ENCODE measurements around the gene FBXW10B.
"Not testable (repeated sequence)": the region's sequence is repeated elsewhere in the genome, so short reads cannot be mapped to it uniquely, and the experiment has no call there.

Gene FBXW10B

DNA sequence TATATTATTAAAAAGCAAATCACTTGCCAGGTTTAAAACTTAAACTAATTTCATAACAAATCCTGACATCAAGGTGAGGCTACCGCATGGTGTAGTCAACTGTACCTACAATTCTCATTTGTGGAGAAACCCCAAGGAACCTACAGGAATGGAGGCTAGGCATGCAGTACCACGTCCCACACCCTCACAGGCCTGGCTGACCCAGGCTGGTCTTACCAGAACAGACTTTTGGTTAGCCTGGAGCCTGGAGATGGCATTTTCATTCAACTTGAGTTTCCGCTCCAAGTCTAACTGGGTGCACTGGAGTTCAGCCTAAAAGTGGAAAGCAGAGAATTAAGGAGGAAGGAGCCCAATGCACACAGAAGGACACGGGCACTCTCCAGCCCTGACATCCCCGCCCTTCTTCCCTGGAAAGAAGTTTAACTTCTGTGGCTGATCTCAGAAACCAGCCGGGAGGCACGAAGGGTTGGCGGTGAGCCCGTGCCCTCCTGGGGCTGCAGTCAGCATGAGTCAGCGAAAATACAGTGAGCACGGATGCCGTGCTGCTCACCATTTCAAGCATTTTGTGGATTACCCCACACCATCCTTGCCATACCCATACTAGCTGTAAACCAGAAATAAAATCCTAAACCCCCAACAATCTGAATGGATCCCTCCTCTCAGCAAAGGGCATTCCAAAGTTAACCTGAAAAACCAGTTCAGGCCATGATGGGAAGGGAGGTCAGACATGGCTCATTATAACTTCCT is 23.2 kb upstream of the FBXW10B start:
- H3K4me3 ChIP-seq (ENCODE audit: low read depth, low read length, poor library complexity, severe bottlenecking); H3K27me3 ChIP-seq (ENCODE audit: insufficient read depth, low read length); H3K27ac ChIP-seq (ENCODE audit: low read depth, low read length, poor library complexity, severe bottlenecking); H3F3A ChIP-seq (ENCODE audit: insufficient read depth, low read length); H3K79me2 ChIP-seq (ENCODE audit: insufficient read depth, low read length); H3K4me1 ChIP-seq (ENCODE audit: insufficient read depth, low read length, severe bottlenecking); H3K9ac ChIP-seq (ENCODE audit: low read length); H4K20me1 ChIP-seq (ENCODE audit: insufficient read depth, low read length); H2AFZ ChIP-seq (ENCODE audit: low read length); H3K4me2 ChIP-seq (ENCODE audit: low read length); H3K36me3 ChIP-seq (ENCODE audit: insufficient read depth, low read length); H3K9me2 ChIP-seq (ENCODE audit: low read depth, low read length); H3K9me3 ChIP-seq (ENCODE audit: low read length): not testable (repeated sequence)

DNA sequence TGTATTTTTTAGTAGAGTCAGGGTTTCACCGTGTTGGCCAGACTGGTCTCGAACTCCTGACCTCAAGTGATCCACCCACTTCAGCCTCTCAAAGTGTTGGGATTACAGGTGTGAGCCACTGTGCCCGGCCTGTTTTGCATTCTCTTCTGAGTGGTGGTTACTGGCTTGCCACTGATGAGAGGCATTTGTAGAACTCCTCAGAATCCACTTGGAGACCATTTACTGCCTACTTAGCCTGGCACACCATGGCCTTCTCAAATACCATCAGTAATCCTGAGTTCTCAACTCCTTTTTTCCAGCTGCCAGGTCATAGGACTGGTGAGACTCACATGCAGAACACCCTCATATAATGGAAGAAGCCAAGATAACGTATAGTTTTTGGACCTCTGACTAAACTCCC is 22.5 kb upstream of the FBXW10B start:
- H3K9me3 ChIP-seq (ENCODE audit: low read length); H3K9ac ChIP-seq (ENCODE audit: low read length); H3F3A ChIP-seq (ENCODE audit: insufficient read depth, low read length); H3K4me3 ChIP-seq (ENCODE audit: low read depth, low read length, poor library complexity, severe bottlenecking); H3K79me2 ChIP-seq (ENCODE audit: insufficient read depth, low read length); H2AFZ ChIP-seq (ENCODE audit: low read length); H3K27me3 ChIP-seq (ENCODE audit: insufficient read depth, low read length); H3K27ac ChIP-seq (ENCODE audit: low read depth, low read length, poor library complexity, severe bottlenecking); H3K9me2 ChIP-seq (ENCODE audit: low read depth, low read length); H3K4me2 ChIP-seq (ENCODE audit: low read length); H4K20me1 ChIP-seq (ENCODE audit: insufficient read depth, low read length); H3K4me1 ChIP-seq (ENCODE audit: insufficient read depth, low read length, severe bottlenecking); H3K36me3 ChIP-seq (ENCODE audit: insufficient read depth, low read length): not testable (repeated sequence)

DNA sequence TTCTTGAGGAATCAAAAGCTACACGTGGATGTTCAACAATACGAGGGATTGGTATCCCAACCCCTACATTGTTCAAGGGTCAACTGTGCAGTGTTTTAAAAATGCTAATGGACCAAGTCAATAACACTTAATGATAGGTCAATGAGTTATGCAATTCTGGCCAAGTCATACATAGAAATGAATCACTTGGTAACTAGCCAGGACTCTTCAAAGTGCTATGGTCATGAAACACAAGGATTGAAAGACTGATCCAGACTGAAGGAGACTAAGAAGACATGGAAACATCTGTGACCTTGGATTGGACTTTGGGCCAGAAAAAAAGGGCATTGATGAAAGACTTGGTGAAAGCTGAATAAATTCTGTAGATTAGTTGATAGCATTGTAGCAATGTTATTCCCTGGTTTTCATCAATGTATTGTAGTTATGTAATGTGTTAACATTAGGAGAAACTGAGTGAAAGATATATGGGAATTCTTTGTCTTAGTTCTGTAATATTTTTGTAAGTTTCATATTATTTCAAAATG is 11.5 kb upstream of the FBXW10B start:
- H3K4me3 ChIP-seq (ENCODE audit: low read depth, low read length, poor library complexity, severe bottlenecking); H3K36me3 ChIP-seq (ENCODE audit: insufficient read depth, low read length); H3K9ac ChIP-seq (ENCODE audit: low read length); H3K9me2 ChIP-seq (ENCODE audit: low read depth, low read length); H3K79me2 ChIP-seq (ENCODE audit: insufficient read depth, low read length); H4K20me1 ChIP-seq (ENCODE audit: insufficient read depth, low read length); H3K4me2 ChIP-seq (ENCODE audit: low read length); H3K27me3 ChIP-seq (ENCODE audit: insufficient read depth, low read length); H3K4me1 ChIP-seq (ENCODE audit: insufficient read depth, low read length, severe bottlenecking); H3F3A ChIP-seq (ENCODE audit: insufficient read depth, low read length); H3K27ac ChIP-seq (ENCODE audit: low read depth, low read length, poor library complexity, severe bottlenecking); H3K9me3 ChIP-seq (ENCODE audit: low read length); H2AFZ ChIP-seq (ENCODE audit: low read length): not testable (repeated sequence)

DNA sequence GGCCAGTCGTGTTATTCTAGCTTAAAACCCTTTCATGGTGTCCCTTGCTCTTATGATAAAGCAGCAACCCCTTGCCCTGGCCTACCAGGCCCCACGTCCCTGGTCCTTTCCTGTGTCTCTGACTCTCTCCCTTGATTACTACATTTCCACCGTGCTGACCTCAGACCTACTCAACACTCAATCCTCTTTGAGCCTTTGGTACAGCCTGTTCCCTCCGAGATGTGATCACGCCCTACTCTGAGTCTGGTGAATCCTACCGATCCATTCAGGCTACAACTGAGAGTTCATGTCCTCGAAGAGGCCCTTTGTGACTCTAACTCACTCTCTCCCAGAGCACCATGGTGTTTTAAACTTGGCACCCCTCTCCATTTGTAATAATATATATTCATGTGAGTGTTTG is 10.5 kb upstream of the FBXW10B start:
- H3F3A ChIP-seq (ENCODE audit: insufficient read depth, low read length); H3K9me3 ChIP-seq (ENCODE audit: low read length); H3K79me2 ChIP-seq (ENCODE audit: insufficient read depth, low read length); H3K4me3 ChIP-seq (ENCODE audit: low read depth, low read length, poor library complexity, severe bottlenecking); H3K4me1 ChIP-seq (ENCODE audit: insufficient read depth, low read length, severe bottlenecking); H3K36me3 ChIP-seq (ENCODE audit: insufficient read depth, low read length); H3K27me3 ChIP-seq (ENCODE audit: insufficient read depth, low read length); H3K9ac ChIP-seq (ENCODE audit: low read length); H3K4me2 ChIP-seq (ENCODE audit: low read length); H2AFZ ChIP-seq (ENCODE audit: low read length); H4K20me1 ChIP-seq (ENCODE audit: insufficient read depth, low read length); H3K9me2 ChIP-seq (ENCODE audit: low read depth, low read length); H3K27ac ChIP-seq (ENCODE audit: low read depth, low read length, poor library complexity, severe bottlenecking): not testable (repeated sequence)

DNA sequence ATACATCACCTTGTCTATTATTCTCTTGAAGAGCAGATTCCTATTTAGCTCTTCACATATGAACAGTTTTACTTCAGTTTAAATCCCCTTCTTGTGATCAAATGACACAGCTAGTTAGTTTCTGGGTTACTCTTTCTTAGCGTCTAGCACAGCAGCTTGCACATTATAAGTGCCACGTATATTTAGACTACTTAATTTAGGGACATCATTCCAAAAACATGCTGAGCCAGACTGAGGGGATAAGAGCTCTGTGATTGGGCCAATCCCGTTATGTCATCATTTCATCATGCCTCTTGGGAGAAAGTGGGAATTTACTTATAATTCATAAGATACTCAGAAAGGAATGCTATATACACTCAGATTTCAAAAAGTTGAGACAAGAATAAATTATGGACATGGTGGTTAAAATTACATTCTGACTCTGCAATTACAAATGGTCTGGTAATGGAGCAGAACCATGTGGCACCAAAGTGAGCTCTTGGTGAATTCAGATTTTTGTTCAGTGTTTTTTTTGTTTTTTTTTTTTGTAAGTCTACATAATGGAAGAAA is 4.2 kb upstream of the FBXW10B start:
- H3K9me2 ChIP-seq (ENCODE audit: low read depth, low read length); H3K4me3 ChIP-seq (ENCODE audit: low read depth, low read length, poor library complexity, severe bottlenecking); H3K79me2 ChIP-seq (ENCODE audit: insufficient read depth, low read length); H3K9me3 ChIP-seq (ENCODE audit: low read length); H4K20me1 ChIP-seq (ENCODE audit: insufficient read depth, low read length); H3K36me3 ChIP-seq (ENCODE audit: insufficient read depth, low read length); H2AFZ ChIP-seq (ENCODE audit: low read length); H3K9ac ChIP-seq (ENCODE audit: low read length); H3K27me3 ChIP-seq (ENCODE audit: insufficient read depth, low read length); H3F3A ChIP-seq (ENCODE audit: insufficient read depth, low read length); H3K27ac ChIP-seq (ENCODE audit: low read depth, low read length, poor library complexity, severe bottlenecking); H3K4me1 ChIP-seq (ENCODE audit: insufficient read depth, low read length, severe bottlenecking); H3K4me2 ChIP-seq (ENCODE audit: low read length): not testable (repeated sequence)

DNA sequence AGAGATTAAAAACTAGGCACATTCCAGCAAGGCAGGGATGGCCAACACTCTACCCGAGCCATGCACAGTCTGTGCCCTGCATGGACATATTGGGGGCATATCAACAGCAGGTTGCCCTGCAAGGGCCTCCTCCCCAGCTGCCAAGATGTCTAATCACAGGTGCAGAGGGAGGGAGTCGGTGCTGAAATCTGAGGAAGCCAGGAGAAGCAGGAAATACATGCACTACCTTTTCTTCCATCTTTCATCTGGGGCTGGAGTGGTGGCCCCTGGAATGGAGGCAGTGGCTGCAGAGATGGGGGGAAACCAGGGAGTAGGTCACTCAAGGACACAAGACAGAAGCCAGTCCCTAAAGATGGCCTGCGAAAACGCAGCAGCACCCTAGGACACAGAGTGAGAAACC is 3.8 kb upstream of the FBXW10B start:
- H3K4me3 ChIP-seq (ENCODE audit: low read depth, low read length, poor library complexity, severe bottlenecking); H3K4me2 ChIP-seq (ENCODE audit: low read length); H2AFZ ChIP-seq (ENCODE audit: low read length); H4K20me1 ChIP-seq (ENCODE audit: insufficient read depth, low read length); H3K27me3 ChIP-seq (ENCODE audit: insufficient read depth, low read length); H3K9ac ChIP-seq (ENCODE audit: low read length); H3K9me2 ChIP-seq (ENCODE audit: low read depth, low read length); H3F3A ChIP-seq (ENCODE audit: insufficient read depth, low read length); H3K9me3 ChIP-seq (ENCODE audit: low read length); H3K36me3 ChIP-seq (ENCODE audit: insufficient read depth, low read length); H3K4me1 ChIP-seq (ENCODE audit: insufficient read depth, low read length, severe bottlenecking); H3K27ac ChIP-seq (ENCODE audit: low read depth, low read length, poor library complexity, severe bottlenecking); H3K79me2 ChIP-seq (ENCODE audit: insufficient read depth, low read length): not testable (repeated sequence)

DNA sequence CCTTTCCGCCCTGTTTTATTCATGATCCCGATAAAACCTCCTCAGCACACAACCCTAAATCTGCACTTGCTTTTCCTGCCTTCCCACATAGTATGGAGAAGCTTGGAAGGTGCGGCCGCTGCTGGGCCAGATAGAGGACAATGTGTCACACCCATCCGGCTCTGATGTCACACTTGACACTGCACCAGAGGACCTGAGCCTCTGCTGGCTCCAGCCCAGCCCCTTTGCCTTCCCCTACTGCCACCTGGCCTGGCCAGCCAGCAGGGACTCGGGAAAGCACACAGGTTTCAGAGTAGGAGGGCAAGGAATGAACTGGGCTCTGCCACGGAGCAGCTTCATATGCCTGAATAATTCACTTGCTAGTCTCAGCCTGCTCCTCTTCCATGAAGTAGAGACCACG is 2.6 kb upstream of the FBXW10B start:
- H3K27me3 ChIP-seq (ENCODE audit: insufficient read depth, low read length); H4K20me1 ChIP-seq (ENCODE audit: insufficient read depth, low read length); H3K9me3 ChIP-seq (ENCODE audit: low read length); H3F3A ChIP-seq (ENCODE audit: insufficient read depth, low read length); H3K4me1 ChIP-seq (ENCODE audit: insufficient read depth, low read length, severe bottlenecking); H3K9me2 ChIP-seq (ENCODE audit: low read depth, low read length); H2AFZ ChIP-seq (ENCODE audit: low read length); H3K79me2 ChIP-seq (ENCODE audit: insufficient read depth, low read length); H3K4me3 ChIP-seq (ENCODE audit: low read depth, low read length, poor library complexity, severe bottlenecking); H3K36me3 ChIP-seq (ENCODE audit: insufficient read depth, low read length); H3K4me2 ChIP-seq (ENCODE audit: low read length); H3K27ac ChIP-seq (ENCODE audit: low read depth, low read length, poor library complexity, severe bottlenecking); H3K9ac ChIP-seq (ENCODE audit: low read length): not testable (repeated sequence)

DNA sequence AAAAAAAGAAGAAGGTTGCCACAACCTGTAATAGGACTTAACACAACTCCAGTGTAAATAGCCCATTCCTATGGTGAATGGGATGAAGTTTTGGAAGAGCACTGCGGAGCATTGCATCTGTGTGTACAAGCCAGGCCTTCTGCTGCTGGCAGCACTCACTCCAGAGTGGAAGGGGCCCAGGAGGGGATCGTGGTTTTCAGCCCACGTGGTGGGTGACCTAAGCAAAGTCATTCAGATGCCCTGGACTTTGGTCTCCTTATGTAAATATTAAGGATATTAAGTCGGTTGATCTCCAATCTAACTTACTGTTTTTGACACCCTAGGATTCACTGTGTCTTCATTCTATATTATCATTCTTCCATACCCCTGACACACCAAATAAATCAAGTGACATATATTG is 2.7 kb downstream of the FBXW10B start:
- not testable (repeated sequence) for H4K20me1 ChIP-seq (ENCODE audit: insufficient read depth, low read length); H3K4me3 ChIP-seq (ENCODE audit: low read depth, low read length, poor library complexity, severe bottlenecking); H3F3A ChIP-seq (ENCODE audit: insufficient read depth, low read length); H3K9ac ChIP-seq (ENCODE audit: low read length); H3K36me3 ChIP-seq (ENCODE audit: insufficient read depth, low read length); H3K27me3 ChIP-seq (ENCODE audit: insufficient read depth, low read length); H3K4me1 ChIP-seq (ENCODE audit: insufficient read depth, low read length, severe bottlenecking); H3K4me2 ChIP-seq (ENCODE audit: low read length); H3K27ac ChIP-seq (ENCODE audit: low read depth, low read length, poor library complexity, severe bottlenecking); H3K79me2 ChIP-seq (ENCODE audit: insufficient read depth, low read length); H3K9me2 ChIP-seq (ENCODE audit: low read depth, low read length); H2AFZ ChIP-seq (ENCODE audit: low read length); H3K9me3 ChIP-seq (ENCODE audit: low read length)

Measured in OCI-LY1 (cell line).